ENCODE results near the gene PDE9A. TPM values are rescaled to one million over a fixed set of nuclear protein-coding genes. Genes with fewer than 3 reads are reported as not detected.

Gene PDE9A
- polyA plus RNA-seq, 12 donors: 6.7 to 20.1 (median 8.5) TPM; not detected in 1

- DNase-seq: no peak
Observed at GRCh38 chr21:42820616-42821465, 167.4 kb downstream of the PDE9A start.

Other genes starting within 250 kb of the PDE9A start
- gene UBASH3A, start 249.7 kb upstream of the PDE9A start, polyA plus RNA-seq (ENCODE audit: insufficient read length in 12 of 12): under 1 TPM in 7 of 12 donors, not detected in 5; 0.12 to 0.63 (median 0.15) TPM
- gene RSPH1, start 157.4 kb upstream of the PDE9A start, polyA plus RNA-seq (ENCODE audit: insufficient read length in 12 of 12): 1 to 10 TPM in 1 of 12 donors, under 1 TPM in 8, not detected in 3; 0.07 to 1.5 (median 0.21) TPM
- gene SLC37A1, start 139.8 kb upstream of the PDE9A start, polyA plus RNA-seq (ENCODE audit: insufficient read length in 12 of 12): 1 to 10 TPM in 11 of 12 donors, not detected in 1; 2.2 to 8.2 (median 2.9) TPM
- 1 to 10 TPM in 11 of 12 donors, not detected in 1; 5.4 to 8.7 (median 6.6) TPM for gene WDR4, start 225.9 kb downstream of the PDE9A start, polyA plus RNA-seq (ENCODE audit: insufficient read length in 12 of 12)
- 10 to 100 TPM; 22.0 to 89.7 (median 33.6) TPM for gene NDUFV3, start 239.7 kb downstream of the PDE9A start, polyA plus RNA-seq (ENCODE audit: insufficient read length in 12 of 12)